ENCODE measurements around the gene GRB14.

GRB14 gene

GRCh38 chr2:164561991-164562390, 59.3 kb downstream of the GRB14 start:
- TF ChIP-seq CTCF (IDR thresholded peaks at IDR 0.05; ENCODE audit: low read depth, low read length): no peak
- TF ChIP-seq, protein P1, sequence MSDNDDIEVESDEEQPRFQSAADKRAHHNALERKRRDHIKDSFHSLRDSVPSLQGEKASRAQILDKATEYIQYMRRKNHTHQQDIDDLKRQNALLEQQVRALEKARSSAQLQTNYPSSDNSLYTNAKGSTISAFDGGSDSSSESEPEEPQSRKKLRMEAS (IDR thresholded peaks at IDR 0.05; ENCODE audit: low read depth, low read length): no peak
- no peak for TF ChIP-seq POLR2A (IDR thresholded peaks at IDR 0.05; ENCODE audit: extremely low read depth, insufficient read length)
- TF ChIP-seq MYC (IDR thresholded peaks at IDR 0.05; ENCODE audit: low read depth, low read length): no peak
- DNase-seq (ENCODE audit: low read depth): no peak
- no peak overlapping the region for H3K4me3 ChIP-seq (ENCODE audit: low read depth, low read length)

- H3K4me3 ChIP-seq (ENCODE audit: low read depth, low read length): no peak overlapping the region
- TF ChIP-seq CTCF (IDR thresholded peaks at IDR 0.05; ENCODE audit: low read depth, low read length): no peak
- TF ChIP-seq, protein P1 (IDR thresholded peaks at IDR 0.05; ENCODE audit: low read depth, low read length): no peak
- DNase-seq (ENCODE audit: low read depth): no peak
Measured at GRCh38 chr2:164561416-164561815, 59.9 kb downstream of the GRB14 start.

- no peak for TF ChIP-seq POLR2A (IDR thresholded peaks at IDR 0.05; ENCODE audit: extremely low read depth, insufficient read length)
- no peak for TF ChIP-seq MYC (IDR thresholded peaks at IDR 0.05; ENCODE audit: low read depth, low read length)
- TF ChIP-seq, protein P1 (IDR thresholded peaks at IDR 0.05; ENCODE audit: low read depth, low read length): no peak
- TF ChIP-seq CTCF (IDR thresholded peaks at IDR 0.05; ENCODE audit: low read depth, low read length): no peak
- no peak overlapping the region for H3K4me3 ChIP-seq (ENCODE audit: low read depth, low read length)
- DNase-seq (ENCODE audit: low read depth): no peak
Measured at GRCh38 chr2:164560902-164561301, 60.4 kb downstream of the GRB14 start.

- DNase-seq (ENCODE audit: low read depth): peak; percentile 23
- H3K4me3 ChIP-seq (ENCODE audit: low read depth, low read length): no peak overlapping the region
- TF ChIP-seq, protein P1 (IDR thresholded peaks at IDR 0.05; ENCODE audit: low read depth, low read length): no peak
- peak; percentile 32 for TF ChIP-seq CTCF (IDR thresholded peaks at IDR 0.05; ENCODE audit: low read depth, low read length)
Measured at GRCh38 chr2:164560181-164560792, 61.0 kb downstream of the GRB14 start.

- H3K4me3 ChIP-seq (ENCODE audit: low read depth, low read length): no peak overlapping the region
- TF ChIP-seq, protein P1 (IDR thresholded peaks at IDR 0.05; ENCODE audit: low read depth, low read length): no peak
- no peak for TF ChIP-seq CTCF (IDR thresholded peaks at IDR 0.05; ENCODE audit: low read depth, low read length)
- no peak for TF ChIP-seq POLR2A (IDR thresholded peaks at IDR 0.05; ENCODE audit: extremely low read depth, insufficient read length)
- TF ChIP-seq MYC (IDR thresholded peaks at IDR 0.05; ENCODE audit: low read depth, low read length): no peak
- DNase-seq (ENCODE audit: low read depth): no peak
Measured at GRCh38 chr2:164558450-164558849, 62.8 kb downstream of the GRB14 start.

- DNase-seq (ENCODE audit: low read depth): no peak
- TF ChIP-seq MYC (IDR thresholded peaks at IDR 0.05; ENCODE audit: low read depth, low read length): no peak
- TF ChIP-seq, protein P1 (IDR thresholded peaks at IDR 0.05; ENCODE audit: low read depth, low read length): no peak
- no peak for TF ChIP-seq CTCF (IDR thresholded peaks at IDR 0.05; ENCODE audit: low read depth, low read length)
- TF ChIP-seq POLR2A (IDR thresholded peaks at IDR 0.05; ENCODE audit: extremely low read depth, insufficient read length): no peak
- no peak overlapping the region for H3K4me3 ChIP-seq (ENCODE audit: low read depth, low read length)
Measured at GRCh38 chr2:164554487-164554886, 66.8 kb downstream of the GRB14 start.
